Stimulated activated CD4-positive, alpha-beta T cell treated with anti-CD3 and anti-CD28 coated beads, Interleukin-2, amount 100 ng/mL, for 24 hours (primary cell): ENCODE measurements around the gene RHEBL1.

Experiments used
- DNase-seq, 2 donors: peaks; one replicate each; pipeline ENCODE4 v3.0.0-alpha.2; 2020

RHEBL1 gene

GRCh38 chr12:49019120-49019430 lies 50.7 kb downstream of the RHEBL1 start:
- no peak for DNase-seq

DNA sequence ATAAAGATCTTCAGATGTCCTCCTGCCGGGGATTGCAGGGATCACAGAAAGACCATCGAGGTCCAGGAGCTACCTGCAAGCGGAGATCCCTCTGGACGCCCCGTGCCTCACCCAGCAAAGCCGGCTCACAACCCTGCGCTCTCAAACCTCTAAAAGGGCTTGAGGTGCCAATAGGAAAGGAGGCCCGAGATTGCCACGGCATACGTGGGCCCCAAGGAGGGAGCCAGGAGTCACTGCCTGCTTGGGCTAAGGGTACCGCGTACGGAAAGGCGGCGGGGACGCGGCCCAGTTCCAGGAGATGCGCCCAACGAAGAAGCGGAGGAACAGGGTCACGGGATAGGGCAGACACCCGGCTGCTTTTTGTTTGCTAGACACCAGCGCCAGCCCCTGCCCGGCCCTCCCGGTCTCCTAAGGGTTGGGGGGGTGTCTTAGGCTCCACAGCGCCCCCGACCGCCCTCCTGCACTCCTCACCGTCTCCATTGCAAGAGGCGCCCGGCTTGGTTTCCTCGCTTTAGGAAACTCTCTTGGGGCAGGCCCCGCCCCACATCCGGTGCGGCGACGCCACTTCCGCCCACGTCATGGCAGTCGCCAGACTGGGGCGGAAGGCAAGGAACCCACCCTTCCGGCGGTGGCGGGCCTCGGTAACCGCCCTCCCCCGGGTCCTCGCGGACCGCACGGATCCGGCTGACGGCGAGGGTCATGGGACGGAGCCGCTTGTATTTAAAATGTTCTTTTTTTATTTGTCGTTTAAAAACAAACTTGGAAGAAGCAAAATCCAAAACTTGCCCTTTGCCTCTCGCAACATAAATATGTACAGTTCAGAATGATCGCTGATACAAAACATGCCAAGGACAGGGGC lies 51.3 kb downstream of the RHEBL1 start, which contains the start of gene PRKAG1:
Gene PRKAG1, minus strand, starts transcription at position 516 of the 859 bp plus-strand sequence. Its CDS starts 36 bp downstream, at position 480.
- DNase-seq: peak; percentile 94 to 95

DNA sequence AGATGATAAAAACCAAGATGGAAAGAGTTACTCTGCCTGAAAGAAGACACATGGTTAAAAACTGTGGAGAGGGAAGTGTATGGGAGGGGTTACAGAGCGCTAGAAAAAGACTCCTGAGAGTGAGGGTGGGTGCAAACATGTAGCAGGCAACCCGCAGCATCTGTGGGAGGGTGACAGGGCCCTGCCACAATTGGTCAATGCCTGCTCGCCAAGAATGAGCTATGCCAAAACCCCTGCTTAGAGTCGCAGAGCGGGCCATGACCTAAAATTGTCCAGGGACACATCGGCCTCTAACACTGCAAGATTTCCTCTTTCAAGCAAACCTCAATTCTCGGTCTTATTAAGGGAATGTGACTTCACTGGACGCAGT lies 51.9 kb downstream of the RHEBL1 start:
- DNase-seq: peak; percentile 55 to 61

- DNase-seq: no peak
These were observed 54.6 kb downstream of the RHEBL1 start for GRCh38 chr12:49015196-49015595.
